ENCODE results near the gene CHMP3.
"Not testable (repeated sequence)": the region's sequence is repeated elsewhere in the genome, so short reads cannot be mapped to it uniquely, and the experiment has no call there.

CHMP3 gene

DNA sequence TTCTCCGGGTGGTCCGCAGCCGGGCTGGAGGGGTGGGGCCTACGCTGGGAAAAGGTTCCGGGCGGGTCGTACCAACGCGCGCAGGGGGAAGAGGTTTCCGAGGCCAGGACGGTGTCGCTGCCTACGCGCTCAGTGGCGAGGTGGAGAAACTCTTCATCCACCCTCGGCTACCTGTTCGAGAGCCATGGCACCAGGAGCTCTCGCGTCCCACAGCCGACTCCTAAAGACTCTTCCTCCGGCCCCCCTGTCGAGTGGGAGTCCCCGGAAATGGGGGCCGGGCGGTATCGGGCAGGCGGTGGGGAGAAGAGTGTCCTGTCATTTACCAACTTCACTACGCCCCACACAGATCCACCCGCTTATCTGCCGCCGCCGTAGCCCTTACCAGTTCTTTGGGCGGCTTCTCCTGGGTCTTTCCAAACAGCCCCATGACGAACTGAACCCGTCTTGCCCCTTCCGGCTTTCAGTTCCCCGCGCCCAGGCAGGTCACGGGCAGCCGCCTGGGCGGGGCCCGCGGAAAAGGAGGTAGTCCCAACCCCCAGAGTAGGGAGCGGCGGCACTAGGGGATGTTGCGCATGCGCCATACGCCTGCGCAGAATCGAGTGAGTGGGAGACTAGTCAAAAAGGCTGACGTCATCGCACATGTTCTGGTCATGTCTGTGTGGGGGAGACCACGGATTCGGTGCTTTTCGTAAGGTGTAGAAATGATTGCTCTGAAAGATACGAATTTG is at the start of gene CHMP3:
CHMP3 (minus strand) TSS at position 522 of the 728 bp plus-strand sequence; CDS start at position 427, 95 bp downstream.
- no peaks in the 10 kb centered on the region for H3K27me3 ChIP-seq (ENCODE audit: insufficient read depth, low read length)
- peaks cover 17% of the 10 kb centered on the region for H3K4me1 ChIP-seq (ENCODE audit: insufficient read depth, low read length)
- peaks cover 7% of the 10 kb centered on the region for H3K36me3 ChIP-seq (ENCODE audit: insufficient read depth, low read length)
- H3K4me3 ChIP-seq (ENCODE audit: low read length) = peak within 1 kb of the TSS; percentile 87
- H2AFZ ChIP-seq (ENCODE audit: low read depth, low read length) = peak within 1 kb of the TSS; percentile 78
- no peaks in the 10 kb centered on the region for H3K9me3 ChIP-seq (ENCODE audit: low read length)

DNA sequence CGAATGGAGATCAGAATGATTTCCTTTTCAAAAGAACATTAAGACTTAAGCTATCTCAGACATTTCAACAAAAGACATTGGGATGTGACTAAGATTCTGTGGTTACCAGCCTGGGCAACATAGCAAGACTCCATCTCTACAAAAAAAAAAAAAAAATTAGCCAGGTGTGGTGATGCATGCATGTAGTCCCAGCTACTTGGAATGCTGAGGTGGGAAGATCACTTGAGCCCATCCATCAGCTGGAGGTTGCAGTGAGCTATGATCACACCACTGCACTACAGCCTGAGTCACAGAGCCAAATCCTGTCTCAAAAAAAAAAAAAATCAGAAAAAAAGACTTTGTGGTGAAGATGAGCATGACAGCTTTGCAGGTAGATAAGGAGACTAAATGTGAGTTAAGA is 47.6 kb upstream of the CHMP3 start:
- H3K36me3 ChIP-seq (ENCODE audit: insufficient read depth, low read length) = peaks cover 38% of the 10 kb centered on the region
- no peaks in the 10 kb centered on the region for H3K4me1 ChIP-seq (ENCODE audit: insufficient read depth, low read length)
- H3K27me3 ChIP-seq (ENCODE audit: insufficient read depth, low read length) = no peaks in the 10 kb centered on the region
- no peaks in the 10 kb centered on the region for H3K9me3 ChIP-seq (ENCODE audit: low read length)
- no peak overlapping the region for H3K4me3 ChIP-seq (ENCODE audit: low read length)
- no peak overlapping the region for H2AFZ ChIP-seq (ENCODE audit: low read depth, low read length)

DNA sequence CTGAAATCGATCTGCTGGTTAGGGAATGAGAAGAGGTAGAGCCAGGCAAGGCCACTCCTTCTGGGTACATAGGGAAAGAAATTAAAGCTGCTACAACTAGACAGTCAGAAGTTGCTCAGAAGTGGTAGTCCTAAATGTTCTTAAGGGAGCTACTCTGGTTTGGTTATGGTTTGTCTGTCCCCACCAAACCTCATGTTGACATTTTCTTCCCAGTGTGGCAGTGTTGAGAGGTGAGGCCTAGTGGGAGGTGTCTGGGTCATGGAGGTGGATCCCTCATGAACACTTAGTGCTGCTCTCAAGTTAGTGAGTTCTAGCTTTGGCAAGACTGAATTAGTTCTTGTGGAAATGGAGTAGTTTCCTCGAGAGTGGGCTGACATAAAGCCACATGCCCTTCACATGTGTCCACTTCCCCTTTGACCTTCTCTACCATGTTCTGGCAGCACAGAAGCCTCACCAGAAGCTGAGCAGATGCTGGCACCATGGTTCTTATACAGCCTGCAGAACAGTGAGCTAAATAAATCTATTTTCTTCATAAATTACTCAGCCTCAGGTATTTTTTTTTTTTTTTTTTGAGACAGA is 45.7 kb upstream of the CHMP3 start:
- no peaks in the 10 kb centered on the region for H3K27me3 ChIP-seq (ENCODE audit: insufficient read depth, low read length)
- H3K36me3 ChIP-seq (ENCODE audit: insufficient read depth, low read length) = peaks cover 50% of the 10 kb centered on the region
- H3K4me1 ChIP-seq (ENCODE audit: insufficient read depth, low read length) = no peaks in the 10 kb centered on the region
- H3K4me3 ChIP-seq (ENCODE audit: low read length) = no peak overlapping the region
- no peak overlapping the region for H2AFZ ChIP-seq (ENCODE audit: low read depth, low read length)
- H3K9me3 ChIP-seq (ENCODE audit: low read length) = no peaks in the 10 kb centered on the region

DNA sequence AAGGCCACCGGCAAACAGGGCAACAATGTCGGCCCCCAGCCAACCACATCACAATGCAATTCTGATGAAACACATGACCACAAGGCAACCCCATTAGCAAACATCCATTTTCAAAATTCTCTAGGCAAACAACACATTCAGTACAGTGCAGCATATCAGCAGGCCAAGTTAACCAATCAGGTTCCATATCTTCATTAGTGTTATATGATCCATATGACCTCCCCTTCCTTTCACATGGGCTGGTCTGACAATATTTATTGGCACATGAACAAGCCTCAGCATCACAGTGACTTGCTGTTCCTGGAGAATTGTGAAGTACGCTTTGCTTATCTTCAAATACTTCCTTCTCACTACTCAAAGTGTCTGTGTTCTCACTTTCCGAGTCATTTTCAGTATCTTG is 40.7 kb upstream of the CHMP3 start:
- Histone ChIP-seq H3K36me3 (ENCODE audit: insufficient read depth, low read length) (peaks cover 31% of the 10 kb centered on the region), H3K9me3 (ENCODE audit: low read length) (no peaks in the 10 kb centered on the region), H3K4me1 (ENCODE audit: insufficient read depth, low read length) (no peaks in the 10 kb centered on the region), H2AFZ (ENCODE audit: low read depth, low read length) (no peak overlapping the region), H3K4me3 (ENCODE audit: low read length) (no peak overlapping the region), H3K27me3 (ENCODE audit: insufficient read depth, low read length) (no peaks in the 10 kb centered on the region)

DNA sequence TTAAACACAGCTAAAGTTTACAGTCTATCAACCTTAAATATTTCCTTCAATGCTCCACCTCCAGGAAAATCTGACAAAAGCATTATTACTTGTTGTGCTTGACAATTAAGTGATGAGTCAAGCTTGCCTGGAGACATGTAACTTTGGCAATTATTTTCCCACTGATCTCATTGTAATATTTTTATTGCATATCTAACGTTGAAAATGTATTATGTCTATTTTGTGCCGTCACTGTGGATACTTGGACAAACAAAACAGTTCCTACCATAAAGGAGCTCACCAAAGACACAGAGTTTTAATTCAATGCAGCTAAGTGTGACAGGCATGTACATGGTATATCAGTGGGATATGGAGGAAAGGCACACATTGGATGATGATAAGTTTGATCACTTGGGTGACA is 35.7 kb upstream of the CHMP3 start:
- Histone ChIP-seq H3K4me1 (ENCODE audit: insufficient read depth, low read length) (no peaks in the 10 kb centered on the region), H3K9me3 (ENCODE audit: low read length) (no peaks in the 10 kb centered on the region), H3K27me3 (ENCODE audit: insufficient read depth, low read length) (no peaks in the 10 kb centered on the region), H3K36me3 (ENCODE audit: insufficient read depth, low read length) (peaks cover 8% of the 10 kb centered on the region), H2AFZ (ENCODE audit: low read depth, low read length) (no peak overlapping the region), H3K4me3 (ENCODE audit: low read length) (no peak overlapping the region)

DNA sequence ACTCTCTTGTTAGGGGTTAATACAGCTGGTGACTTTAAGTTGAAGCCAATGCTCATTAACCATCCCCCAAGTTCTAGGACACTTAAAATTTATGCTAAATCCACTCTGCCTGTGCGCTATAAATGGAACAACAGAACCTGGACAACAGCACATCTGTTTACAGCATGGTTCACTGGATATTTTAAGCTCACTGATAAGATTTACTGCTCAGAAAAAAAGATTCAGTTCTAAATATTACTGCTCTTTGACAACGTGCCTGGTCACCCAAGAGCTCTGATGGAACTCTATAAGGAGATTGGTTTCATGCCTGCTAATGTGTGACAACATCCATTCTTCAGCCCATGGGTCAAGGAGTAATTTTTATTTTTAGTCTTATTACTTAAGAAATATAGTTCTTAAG is 32.9 kb upstream of the CHMP3 start:
- H3K36me3 ChIP-seq (ENCODE audit: insufficient read depth, low read length) = no peaks in the 10 kb centered on the region
- no peak overlapping the region for H3K4me3 ChIP-seq (ENCODE audit: low read length)
- H3K4me1 ChIP-seq (ENCODE audit: insufficient read depth, low read length) = no peaks in the 10 kb centered on the region
- no peaks in the 10 kb centered on the region for H3K9me3 ChIP-seq (ENCODE audit: low read length)
- H3K27me3 ChIP-seq (ENCODE audit: insufficient read depth, low read length) = no peaks in the 10 kb centered on the region
- H2AFZ ChIP-seq (ENCODE audit: low read depth, low read length) = no peak overlapping the region

DNA sequence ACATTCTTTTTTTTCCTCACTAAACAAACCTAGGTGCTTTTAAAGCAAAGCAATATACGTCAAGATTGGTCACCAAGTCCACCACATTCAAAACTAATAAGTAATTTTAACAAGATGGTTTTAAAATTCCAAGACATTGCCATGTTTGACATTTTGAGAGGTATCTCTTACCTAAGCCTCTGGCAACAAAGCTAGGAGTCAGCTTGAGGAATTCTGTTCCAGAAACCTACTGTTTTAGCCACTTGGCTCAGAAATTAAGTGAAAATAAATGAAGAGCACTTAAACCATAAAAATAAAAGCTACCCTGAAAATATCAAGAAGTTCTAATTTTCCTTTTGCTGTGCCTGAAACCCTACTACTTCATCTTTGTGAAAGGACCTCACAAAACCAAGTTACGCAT is 30.0 kb upstream of the CHMP3 start:
- Histone ChIP-seq H3K4me1 (ENCODE audit: insufficient read depth, low read length) (no peaks in the 10 kb centered on the region), H3K9me3 (ENCODE audit: low read length) (no peaks in the 10 kb centered on the region), H3K4me3 (ENCODE audit: low read length) (no peak overlapping the region), H2AFZ (ENCODE audit: low read depth, low read length) (no peak overlapping the region), H3K27me3 (ENCODE audit: insufficient read depth, low read length) (no peaks in the 10 kb centered on the region), H3K36me3 (ENCODE audit: insufficient read depth, low read length) (no peaks in the 10 kb centered on the region)

DNA sequence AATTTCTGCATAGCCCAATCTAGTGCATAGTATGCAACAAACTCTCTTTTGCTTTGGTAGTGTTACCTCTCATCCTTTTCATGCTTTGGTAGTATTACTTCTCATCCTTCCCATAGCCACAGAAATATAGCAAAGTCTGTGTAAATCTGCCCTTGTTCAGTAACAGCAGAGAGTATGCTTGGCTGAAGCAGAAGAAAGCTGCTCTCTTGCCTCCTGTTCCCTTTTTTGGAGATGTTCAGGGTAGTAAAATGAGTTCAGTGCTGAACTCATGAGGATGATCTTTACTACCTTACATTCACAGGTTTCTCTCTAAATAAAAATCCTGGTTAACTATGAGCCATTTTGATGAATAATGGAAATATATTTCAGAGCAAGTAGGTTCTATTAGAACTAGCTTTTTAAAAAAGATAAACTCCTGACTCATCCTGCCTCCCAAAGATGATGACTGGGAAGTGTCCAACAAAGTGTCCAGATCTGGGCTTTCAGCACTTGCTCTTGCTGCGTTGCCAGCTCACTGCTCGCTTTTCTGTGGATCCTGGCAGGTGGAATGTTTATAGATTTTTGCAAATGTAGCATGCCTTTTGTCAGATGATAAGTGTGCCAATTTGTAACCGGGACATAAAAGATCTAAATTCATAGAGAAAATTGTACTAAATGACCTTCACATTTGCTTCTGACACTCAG is 29.4 kb upstream of the CHMP3 start:
- H3K27me3 ChIP-seq (ENCODE audit: insufficient read depth, low read length) = no peaks in the 10 kb centered on the region

DNA sequence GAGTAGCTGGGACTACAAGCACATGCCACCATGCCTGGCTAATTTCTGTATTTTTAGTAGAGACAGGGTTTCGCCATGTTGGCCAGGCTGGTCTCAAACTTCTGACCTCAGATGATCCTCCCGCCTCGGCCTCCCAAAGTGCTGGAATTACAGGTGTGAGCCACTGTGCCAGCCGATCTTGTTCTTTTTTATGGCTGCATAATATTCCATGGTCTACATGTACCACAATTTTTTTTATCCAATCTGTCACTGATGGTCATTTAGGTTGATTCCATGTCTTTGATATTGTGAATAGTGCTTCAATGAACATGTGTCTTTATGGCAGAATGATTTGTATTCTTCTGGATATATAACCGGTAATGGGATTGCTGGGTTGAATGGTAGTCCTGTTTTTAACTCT is 26.5 kb upstream of the CHMP3 start:
- not testable (repeated sequence) for H3K4me3 ChIP-seq (ENCODE audit: low read length); H3K36me3 ChIP-seq (ENCODE audit: insufficient read depth, low read length); H3K27me3 ChIP-seq (ENCODE audit: insufficient read depth, low read length); H3K9me3 ChIP-seq (ENCODE audit: low read length); H2AFZ ChIP-seq (ENCODE audit: low read depth, low read length); H3K4me1 ChIP-seq (ENCODE audit: insufficient read depth, low read length)

More for the DNA sequence above, 29.4 kb upstream of the CHMP3 start:
- H3K36me3 ChIP-seq (ENCODE audit: insufficient read depth, low read length) = no peaks in the 10 kb centered on the region
- H3K4me3 ChIP-seq (ENCODE audit: low read length) = no peak overlapping the region
- no peaks in the 10 kb centered on the region for H3K4me1 ChIP-seq (ENCODE audit: insufficient read depth, low read length)
- no peak overlapping the region for H2AFZ ChIP-seq (ENCODE audit: low read depth, low read length)
- H3K9me3 ChIP-seq (ENCODE audit: low read length) = no peaks in the 10 kb centered on the region

DNA sequence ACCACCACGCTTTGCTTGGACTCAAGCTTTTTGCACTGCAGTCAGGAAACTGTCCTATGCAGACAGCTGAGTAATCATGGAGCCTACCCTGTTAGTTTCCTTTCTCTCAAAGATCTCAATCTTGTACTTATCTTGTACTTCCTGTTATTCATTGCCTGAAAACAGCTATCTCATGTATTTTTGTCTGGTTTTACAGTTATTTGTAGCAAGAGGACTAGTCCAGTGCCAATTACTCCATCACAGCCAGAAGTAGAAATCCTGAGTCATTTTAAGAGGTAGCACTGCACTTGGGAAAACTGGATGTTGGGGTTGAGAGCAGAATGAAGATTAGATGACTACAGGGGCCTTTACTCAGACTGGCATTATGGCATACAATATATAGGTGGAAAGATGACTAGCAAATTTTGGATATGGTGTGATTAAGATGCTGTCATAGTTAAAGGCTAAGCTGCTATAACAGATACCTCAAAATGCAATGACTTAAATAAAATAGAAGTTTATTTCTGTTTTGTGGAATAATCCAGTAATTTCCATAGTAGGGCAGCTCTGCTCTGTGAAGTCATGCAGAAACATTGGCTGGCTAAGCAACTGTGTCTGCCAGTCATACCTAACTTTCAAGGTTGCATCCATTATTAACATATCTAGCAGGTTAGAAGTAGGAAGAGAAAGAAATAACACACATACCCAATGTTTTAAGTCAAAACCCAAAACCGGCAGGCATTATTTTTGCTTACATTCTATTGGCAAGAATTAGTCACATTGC is 21.1 kb upstream of the CHMP3 start:
- H3K4me1 ChIP-seq (ENCODE audit: insufficient read depth, low read length) = peaks cover 9% of the 10 kb centered on the region
- no peaks in the 10 kb centered on the region for H3K9me3 ChIP-seq (ENCODE audit: low read length)
- no peak overlapping the region for H2AFZ ChIP-seq (ENCODE audit: low read depth, low read length)
- no peaks in the 10 kb centered on the region for H3K27me3 ChIP-seq (ENCODE audit: insufficient read depth, low read length)
- no peak overlapping the region for H3K4me3 ChIP-seq (ENCODE audit: low read length)
- no peaks in the 10 kb centered on the region for H3K36me3 ChIP-seq (ENCODE audit: insufficient read depth, low read length)

DNA sequence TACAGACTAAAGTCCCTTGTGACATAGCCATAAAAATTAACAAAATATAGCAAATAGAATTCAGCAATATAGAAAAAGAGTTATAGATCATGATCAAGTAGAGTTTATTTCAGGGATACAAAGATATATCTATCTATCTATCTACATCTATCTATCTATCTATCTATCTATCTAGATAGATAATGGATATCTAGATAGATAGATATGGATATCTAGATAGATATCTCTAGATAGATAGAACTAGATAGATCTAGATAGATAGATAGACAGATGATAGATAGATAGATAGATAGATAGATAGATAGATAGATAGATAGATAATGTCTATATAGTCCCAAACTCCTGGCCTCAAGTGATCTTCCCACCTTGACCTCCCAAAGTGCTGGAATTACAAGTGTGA is 17.3 kb upstream of the CHMP3 start:
- Histone ChIP-seq H3K27me3 (ENCODE audit: insufficient read depth, low read length) (no peaks in the 10 kb centered on the region), H3K4me3 (ENCODE audit: low read length) (no peak overlapping the region), H2AFZ (ENCODE audit: low read depth, low read length) (no peak overlapping the region), H3K4me1 (ENCODE audit: insufficient read depth, low read length) (peaks cover 9% of the 10 kb centered on the region), H3K36me3 (ENCODE audit: insufficient read depth, low read length) (no peaks in the 10 kb centered on the region), H3K9me3 (ENCODE audit: low read length) (no peaks in the 10 kb centered on the region)

DNA sequence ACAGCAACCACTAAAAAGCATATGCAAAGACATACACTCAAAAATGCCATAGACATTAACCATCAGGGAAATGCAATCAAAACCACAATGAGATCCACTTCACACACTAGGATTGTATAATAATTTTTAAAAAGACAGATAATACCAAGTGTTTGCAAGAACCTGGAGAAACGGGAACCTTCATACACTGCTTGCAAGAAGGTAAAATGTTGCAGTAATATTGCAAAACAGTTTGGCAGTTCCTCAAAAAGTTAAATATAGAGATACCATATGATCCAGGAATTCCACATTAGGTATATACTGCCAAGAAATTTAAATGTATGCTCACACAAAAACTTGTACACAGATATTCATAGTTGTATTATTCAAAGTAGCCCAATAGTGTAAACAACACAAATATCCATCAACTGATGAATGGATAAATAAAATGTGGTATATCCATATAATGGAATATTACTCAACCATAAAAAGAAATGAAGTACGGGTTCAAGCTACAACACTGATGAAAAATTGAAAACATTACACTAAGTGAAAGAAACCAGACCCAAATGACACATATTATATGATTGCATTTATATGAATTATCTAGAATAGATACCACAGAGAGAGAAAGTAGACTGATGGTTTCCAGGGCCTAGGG is 14.7 kb upstream of the CHMP3 start:
- no peaks in the 10 kb centered on the region for H3K9me3 ChIP-seq (ENCODE audit: low read length)
- no peaks in the 10 kb centered on the region for H3K36me3 ChIP-seq (ENCODE audit: insufficient read depth, low read length)
- no peak overlapping the region for H2AFZ ChIP-seq (ENCODE audit: low read depth, low read length)
- H3K4me1 ChIP-seq (ENCODE audit: insufficient read depth, low read length) = no peaks in the 10 kb centered on the region
- no peaks in the 10 kb centered on the region for H3K27me3 ChIP-seq (ENCODE audit: insufficient read depth, low read length)
- H3K4me3 ChIP-seq (ENCODE audit: low read length) = no peak overlapping the region

DNA sequence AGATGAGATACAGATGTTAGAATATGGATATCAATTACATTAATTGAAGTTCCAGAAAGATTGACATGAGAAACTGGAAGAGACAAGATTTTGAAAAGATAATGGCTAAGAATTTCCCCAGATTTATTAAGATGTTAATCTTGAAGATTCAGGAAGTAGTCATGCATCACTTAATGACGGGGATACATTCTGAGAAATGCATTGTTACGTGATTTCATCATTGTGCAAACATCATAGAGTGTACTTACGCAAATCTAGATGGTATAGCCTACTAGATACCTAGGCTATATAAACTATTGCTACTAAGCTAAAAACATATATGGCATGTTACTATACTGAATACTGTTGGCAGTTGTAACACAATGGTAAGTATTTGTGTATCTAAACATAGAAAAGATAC is 6.8 kb upstream of the CHMP3 start:
- H3K27me3 ChIP-seq (ENCODE audit: insufficient read depth, low read length) = no peaks in the 10 kb centered on the region
- H3K36me3 ChIP-seq (ENCODE audit: insufficient read depth, low read length) = no peaks in the 10 kb centered on the region
- no peaks in the 10 kb centered on the region for H3K9me3 ChIP-seq (ENCODE audit: low read length)
- no peak overlapping the region for H3K4me3 ChIP-seq (ENCODE audit: low read length)
- H3K4me1 ChIP-seq (ENCODE audit: insufficient read depth, low read length) = no peaks in the 10 kb centered on the region
- H2AFZ ChIP-seq (ENCODE audit: low read depth, low read length) = no peak overlapping the region
